Measurements from ENCODE around the gene G3BP2.
"Not testable (repeated sequence)": the region's sequence is repeated elsewhere in the genome, so short reads cannot be mapped to it uniquely, and the experiment has no call there.

Gene G3BP2

DNA sequence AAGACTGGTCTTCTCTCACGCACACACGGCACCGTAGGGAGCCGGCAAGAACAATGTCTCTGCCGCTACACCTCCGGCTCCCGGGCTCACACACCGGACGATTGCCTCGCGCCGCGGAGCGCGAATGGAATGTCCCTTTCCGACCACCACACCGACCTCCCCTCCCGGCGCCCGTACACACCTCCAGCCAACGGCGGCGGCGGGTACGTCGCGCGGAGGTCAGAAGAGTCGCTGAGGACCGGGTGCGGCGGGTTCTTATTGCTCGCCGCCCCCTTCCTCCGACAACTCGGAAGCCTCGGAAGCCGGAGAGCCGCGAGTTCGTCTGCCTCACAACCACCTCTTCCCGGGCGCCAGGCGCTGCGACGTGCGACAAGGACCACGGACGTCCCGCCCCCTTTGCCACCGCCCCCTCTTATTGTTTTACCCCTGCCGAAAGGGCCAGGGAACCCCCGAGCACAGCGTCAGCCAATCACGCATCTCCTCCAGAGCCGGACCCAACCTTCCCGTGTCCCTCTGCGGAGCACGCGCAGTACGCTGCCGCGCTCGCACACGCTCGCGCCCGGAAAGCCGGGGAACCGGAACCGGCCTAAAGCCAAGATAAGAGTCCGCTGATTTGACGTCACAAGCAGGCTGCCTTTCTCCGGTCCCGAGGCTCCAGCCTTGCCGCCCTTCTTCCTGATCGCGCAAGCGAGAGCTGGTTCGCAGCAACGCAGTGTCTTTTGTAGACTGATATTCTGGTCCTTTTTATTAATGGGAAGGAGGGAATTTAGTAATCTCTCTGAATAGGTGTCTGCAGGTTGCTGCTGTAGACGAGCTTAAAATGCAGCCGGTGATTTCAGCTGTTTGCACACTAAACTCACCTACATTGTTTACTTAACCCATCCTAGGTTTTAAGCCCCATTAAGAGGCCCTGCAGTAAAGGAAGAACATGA, at the start of gene G3BP2:
Gene G3BP2 (minus strand): TSS at position 385 of the 932 bp plus-strand sequence. CDS start 11,386 bp downstream, outside the sequence.
- DNase-seq = peak; percentile 99

DNA sequence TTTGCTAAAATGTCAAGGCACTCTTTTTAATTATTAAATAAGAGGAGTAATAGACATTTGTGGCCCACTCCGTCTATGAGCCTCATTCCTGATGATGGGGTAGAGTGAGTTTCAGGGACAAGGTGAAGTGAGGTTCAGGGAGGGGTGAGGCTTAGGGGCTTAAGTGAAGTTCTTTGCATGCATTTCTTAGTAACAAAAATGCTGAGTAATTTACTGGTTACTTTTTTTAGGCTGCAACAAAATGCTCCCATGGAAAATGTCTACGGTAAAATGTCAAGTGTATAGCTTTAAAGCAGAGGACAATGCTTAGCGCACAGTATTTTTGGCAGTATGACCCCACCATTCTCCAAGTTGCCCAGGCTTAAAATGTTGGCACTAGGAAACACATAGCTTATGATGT, 49.2 kb upstream of the G3BP2 start:
- peak; percentile 19 for DNase-seq

DNA sequence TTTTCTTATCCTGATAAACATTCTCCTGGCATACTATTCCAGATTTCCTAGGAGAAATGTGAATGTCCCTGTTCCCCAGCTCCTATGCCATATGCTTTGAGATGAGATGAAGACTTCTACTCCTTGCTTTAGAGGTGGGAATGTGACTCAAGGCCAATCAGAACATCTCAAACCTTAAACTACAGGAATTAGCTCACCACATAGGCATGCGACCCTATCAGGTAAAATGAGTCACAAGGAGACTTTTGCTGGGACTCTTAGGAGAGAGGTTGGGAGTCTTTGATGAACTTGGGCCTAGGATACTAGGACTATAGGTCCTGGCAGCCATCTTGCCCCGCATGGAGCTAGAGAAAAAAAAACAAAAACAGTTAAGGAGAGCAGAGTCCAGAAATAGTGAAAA, 45.3 kb upstream of the G3BP2 start:
- DNase-seq = no peak

DNA sequence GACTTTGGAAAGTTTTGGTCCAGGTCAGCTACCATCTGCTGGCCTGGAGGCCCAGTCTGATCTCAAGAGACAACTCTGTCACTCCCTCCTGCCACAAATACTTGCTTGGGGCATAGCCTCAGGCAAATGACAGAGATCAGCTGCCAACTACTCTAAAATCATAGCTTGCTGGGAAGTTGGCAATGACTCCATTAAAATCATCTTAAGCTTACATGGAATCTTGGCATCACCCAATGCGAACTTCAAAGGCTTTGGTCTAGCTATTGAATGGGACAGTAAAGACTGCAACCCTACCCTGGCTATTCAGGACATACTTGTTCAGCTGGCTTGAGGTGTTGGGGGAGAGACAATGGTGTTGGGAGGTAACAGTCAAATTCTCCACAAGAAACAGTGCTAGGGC, 44.2 kb upstream of the G3BP2 start:
- no peak for DNase-seq

DNA sequence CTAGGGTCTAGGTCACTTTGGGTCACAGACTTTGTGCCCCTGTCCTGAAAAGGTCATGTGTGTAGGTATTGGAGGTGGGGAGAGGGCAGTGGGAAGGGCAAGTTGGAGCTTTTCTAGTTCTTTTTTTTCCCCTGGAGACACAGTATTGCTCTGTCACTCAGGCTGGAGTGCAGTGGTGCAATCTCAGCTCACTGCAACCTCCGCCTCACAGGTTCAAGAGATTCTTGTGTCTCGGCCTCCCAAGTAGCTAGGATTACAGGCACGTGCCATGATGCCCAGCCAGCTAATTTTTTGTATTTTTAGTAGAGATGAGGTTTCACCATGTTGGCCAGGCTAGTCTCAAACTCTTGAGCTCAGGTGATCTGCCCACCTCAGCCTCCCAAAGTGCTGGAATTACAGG, 42.8 kb upstream of the G3BP2 start:
- DNase-seq = not testable (repeated sequence)

DNA sequence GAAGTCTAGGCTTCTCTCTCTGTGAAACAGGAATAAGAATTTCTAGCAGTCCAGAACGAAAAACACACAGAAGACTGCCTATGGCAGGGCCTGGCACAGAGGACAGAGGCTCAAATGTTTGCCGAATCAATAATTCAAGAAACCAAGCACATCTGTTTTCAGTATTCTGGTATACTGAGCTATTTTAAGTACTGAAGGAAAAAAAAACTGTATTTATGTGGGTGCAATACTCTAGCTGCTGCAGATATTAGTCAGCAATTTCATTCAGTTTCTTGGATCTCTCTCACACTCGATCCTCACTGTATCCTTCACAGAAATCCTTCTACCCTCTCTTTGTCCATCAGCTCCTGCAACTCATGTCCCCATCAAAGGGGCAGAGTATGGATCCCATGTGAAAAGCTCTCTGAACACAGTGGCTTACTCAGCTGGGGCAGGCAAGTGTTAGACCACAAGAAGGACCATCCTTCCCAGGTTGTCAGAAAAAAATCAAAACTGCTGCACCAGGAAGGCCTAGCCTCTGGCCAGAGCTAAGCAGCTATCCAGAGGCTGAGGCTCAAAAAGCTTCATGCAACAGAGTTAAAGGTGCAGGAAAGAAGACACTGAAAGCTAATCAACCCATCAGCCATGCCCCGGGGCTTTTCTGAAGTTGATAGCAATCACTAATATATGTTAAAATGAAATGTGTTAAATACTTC, 42.0 kb upstream of the G3BP2 start:
- no peak for DNase-seq

DNA sequence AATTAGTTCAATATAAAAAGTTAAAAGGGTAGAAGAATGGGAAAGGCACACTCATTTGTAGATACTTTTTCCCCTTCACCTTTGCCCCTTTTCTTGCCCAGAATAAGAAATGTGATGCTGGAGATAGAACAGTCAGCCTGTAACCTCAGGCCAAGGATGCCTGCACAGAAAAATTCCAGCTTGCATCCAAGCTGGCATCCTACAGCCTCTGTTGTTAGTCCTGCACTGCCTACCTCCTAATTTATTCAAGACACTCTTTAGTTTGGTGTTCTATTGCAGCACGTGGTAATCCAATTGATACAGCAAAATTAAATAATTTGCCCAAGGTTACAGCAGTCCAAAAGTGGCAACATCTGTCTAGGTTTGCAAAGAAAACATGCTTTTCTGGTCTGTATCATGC, 41.5 kb upstream of the G3BP2 start:
- no peak for DNase-seq

DNA sequence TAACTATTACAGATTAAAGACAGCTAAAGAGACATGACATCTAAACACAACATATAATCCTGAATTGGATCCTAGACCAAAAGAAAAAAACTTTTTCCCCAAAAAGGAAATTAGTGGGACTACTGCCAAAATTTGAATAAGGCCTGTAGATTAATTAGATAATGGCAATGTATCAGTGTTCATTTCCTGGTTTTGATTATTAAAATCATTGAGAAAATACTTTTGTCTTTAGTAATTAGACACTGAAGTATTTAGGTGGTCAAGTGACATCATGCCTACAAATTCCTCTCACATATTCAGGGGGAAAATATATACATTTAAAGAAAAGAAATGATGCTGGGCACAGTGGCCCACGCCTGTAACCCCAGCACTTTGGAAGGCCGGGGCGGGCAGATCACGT, 40.8 kb upstream of the G3BP2 start:
- no peak for DNase-seq

DNA sequence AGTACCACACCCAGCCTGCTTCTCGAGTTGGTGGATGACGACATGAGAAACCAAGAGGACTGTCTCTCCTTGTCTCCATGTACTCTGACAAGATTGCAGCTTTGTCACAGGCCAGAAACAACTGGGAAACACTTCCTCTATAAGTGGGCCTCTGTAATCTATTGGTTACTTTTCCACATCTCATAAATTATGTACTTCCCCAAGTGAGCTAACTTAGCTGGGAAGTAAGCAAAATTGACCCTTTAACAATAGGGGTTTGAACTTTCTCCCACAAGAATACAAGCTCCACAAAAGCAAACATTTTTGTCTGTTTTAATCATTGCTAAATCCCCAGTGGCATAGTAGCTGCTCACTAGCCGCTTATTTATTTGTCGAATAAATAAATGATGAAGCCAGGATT, 37.0 kb upstream of the G3BP2 start:
- DNase-seq = peak; percentile 17

DNA sequence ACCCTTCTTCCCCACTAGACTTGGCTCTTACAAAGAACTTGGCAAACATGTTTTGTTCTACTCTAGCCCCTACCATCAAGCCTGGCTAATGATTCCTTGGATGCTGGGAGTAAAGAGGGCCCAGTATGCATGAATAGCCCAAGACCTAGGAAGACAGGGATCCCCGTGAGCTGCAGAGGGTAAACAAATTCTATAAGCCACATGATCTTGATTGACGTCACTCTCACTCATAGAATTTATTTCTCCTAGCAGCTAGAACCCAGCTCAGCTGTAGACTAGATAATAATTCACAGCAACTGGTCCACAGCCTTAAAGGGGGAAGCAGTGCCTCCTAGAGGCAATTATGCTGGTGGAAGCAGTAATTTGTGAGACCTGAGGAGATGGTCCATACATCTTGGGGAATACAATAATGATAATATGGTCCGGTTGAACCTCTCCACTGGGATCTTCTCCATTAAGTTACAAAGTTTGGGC, 35.0 kb upstream of the G3BP2 start:
- peak; percentile 61 for DNase-seq

DNA sequence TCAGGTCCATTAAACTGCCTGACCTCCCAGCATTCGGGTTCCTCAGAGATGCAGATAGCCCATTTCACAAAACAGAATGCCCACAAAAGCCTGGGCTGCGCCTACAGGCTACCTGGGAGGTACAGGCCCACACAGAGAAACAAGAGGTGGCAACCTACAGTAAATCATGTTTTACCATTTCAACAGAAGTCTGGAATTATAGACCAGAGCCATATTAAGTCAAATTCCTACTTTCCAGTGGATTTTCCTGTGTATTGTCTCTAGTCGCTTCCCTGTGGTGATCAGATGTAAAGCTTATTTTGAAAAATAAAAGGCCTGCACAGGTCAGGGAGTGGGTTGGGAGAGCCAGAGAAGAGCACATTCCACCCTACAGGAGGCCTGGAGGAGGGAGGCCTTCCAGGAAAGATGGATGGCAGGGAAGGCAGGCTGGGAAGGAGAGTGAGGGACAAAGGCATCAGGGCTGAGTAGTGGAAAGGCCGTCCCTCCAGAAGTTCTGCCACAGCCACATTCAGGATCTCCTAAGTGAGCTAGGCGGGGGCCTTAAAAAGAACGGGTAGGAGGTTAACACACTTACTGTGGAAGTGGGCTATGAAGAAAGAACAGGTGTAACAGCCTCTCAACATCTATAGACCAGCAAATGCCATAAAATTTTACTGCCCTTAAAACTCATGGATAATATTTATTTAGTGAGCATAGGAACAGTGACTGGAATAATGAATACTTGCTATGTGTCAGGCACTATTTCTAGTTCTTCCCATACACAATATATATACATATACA, 32.2 kb upstream of the G3BP2 start:
- DNase-seq = no peak

DNA sequence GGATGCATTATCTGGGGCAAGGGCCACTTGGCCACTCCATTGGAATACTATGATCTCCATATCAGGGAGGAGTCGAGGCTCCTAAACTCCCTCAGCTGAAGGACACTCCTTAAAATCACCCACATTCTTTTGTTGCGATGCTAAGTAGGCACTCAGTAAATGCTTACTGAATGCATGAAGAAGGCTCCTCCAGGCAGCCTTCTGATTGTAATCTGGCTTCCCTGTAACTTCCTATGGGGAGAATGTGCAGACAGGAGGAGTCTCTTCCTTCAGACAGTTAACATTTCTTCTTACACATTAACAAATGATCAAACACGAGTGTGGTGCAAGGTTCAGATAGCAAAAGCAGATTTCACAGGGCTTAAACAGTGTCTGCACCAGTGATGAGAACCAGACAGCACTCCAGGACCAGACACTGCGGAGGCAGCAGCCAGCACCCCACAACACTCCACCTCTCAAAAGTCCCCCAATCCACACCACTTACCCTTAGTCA, 29.8 kb upstream of the G3BP2 start:
- no peak for DNase-seq

DNA sequence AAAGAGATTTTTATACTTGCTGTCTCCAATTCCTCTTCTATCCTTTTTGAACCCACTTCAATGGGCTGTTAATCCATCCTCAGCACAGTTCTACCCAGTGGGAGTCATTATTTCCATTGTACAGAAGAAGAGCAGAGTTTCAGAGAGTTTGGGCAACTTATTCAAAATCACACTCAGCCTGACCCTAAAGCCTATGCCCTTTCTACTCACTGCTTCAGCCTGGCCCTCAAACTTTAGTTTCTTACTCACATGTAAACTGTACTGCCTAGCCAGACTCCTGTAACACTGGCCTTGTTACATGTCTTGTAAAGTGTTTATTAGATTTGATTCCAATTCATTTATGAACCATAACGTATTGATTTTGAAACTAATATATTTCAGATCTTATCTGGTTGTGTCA, 26.1 kb upstream of the G3BP2 start:
- DNase-seq = peak; percentile 52

DNA sequence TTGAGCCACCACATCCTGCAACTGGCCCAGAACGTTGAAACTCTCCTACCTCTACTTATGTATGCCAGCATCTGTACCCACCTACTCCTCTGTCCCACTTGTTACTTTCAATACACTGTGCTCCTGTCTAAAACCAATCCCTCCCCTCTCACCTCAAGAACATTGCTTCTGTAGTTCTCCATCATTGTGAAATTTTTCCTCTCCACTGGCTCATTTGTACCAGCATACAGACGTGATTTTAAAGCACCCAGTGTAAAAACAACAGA, 25.7 kb upstream of the G3BP2 start:
- peak; percentile 59 for DNase-seq

DNA sequence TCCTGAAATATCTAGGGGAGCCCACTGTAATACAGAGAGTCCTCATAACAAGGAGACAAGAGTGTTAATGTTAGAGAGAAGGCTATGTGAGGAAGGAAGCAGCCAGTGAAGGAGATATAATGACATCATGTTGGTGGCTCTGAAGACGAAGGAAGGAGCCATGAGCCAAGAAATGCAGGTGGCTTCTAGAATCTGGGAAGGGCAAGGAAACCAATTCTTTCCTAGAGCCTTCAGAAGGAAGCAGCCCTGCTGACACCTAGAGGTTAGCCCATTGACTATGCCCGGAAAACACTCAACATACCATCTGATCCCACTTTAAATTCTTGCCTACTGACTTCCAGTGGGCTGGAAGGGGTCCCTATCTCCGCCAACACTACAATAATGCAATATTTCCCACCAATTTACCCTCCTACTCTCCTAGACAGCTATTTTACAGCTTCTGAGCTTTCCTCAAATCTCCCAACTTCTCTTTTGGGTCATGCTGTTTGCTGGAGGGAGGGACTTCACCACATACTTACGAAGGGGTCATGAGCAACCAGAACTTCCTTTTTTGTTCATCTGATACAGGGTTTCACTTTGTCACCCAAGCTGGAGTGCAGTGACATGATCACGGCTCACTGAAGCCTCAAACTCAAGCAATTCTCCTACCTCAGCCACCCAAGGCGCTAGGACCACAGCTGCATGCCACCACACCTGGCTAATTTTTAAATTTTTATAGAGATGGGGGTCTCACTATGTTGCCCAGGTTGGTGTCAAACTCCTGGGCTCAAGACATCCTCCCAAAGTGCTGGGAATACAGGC, 25.2 kb upstream of the G3BP2 start:
- peak; percentile 89 for DNase-seq

DNA sequence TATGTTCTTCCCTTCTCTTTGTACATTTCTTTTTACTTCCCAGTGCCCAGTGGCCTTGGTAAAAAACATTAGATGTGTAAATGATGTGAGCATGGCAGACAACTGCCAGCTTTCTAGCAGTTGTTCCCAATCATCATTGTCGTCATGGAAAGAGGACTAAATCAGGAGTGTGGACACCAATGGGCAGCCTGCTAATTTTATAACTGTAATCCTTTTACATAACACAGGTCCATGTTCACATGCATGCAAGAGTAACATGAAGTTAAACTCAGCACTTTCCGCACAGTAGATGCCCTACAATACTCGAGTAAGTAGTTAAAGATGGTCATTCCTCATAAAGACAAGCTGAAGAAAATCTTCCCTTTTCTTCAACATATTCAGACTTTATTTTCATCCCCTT, 23.4 kb upstream of the G3BP2 start:
- DNase-seq = no peak

DNA sequence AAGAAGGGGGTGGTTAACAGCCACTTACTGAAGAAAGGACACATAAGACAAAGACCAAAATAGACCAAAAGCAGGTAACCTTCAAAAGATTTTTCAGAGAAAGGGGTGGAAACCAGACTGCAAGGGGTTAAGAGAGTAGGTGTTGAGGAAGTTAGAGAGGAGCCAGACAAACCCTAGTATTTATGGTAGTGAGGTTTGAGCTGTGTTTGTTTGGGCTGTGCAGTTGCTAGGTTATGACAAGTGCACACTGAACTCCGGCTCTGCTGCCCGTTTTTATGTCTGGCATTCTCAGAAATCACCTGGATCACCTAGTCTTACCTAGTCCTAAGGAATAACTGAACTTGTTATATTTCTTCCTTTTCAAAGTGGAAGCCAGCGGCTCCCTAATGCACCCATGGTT, 22.9 kb upstream of the G3BP2 start:
- DNase-seq = no peak

DNA sequence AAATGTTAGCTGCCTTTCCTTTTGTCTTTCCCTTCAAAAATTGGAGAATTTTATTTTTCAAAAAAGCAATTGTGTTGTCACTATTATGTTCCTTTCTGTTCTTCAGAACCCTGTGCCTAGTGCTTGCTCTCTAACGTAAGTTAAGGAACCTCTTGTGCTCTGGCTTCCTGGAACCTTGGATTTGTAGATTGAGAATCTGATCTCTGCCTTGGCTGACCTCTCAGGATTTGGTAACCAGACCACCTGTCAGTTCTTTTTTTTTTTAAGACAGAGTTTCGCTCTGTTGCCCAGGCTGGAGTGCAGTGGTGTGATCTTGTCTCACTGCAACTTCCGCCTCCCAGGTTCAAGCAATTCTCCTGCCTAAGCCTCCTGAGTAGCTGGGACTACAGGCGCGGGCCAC, 18.9 kb upstream of the G3BP2 start:
- not testable (repeated sequence) for DNase-seq

DNA sequence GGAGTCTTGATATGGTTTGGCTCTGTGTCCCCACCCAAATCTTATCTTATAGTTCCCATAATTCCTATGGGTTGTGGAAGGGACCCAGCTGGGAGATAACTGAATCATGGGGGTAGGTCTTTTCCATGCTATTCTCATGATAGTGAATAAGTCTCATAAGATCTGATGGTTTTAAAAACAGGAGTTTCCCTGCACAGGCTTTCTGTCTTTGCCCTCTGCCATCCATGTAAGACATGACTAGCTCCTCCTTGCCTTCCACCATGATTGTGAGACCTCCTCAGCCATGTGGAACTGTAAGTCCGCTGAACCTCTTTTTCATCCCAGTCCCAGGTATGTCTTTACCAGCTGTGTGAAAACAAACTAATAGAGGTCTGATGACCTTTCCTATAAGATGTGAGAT, 13.9 kb upstream of the G3BP2 start:
- DNase-seq = not testable (repeated sequence)

DNA sequence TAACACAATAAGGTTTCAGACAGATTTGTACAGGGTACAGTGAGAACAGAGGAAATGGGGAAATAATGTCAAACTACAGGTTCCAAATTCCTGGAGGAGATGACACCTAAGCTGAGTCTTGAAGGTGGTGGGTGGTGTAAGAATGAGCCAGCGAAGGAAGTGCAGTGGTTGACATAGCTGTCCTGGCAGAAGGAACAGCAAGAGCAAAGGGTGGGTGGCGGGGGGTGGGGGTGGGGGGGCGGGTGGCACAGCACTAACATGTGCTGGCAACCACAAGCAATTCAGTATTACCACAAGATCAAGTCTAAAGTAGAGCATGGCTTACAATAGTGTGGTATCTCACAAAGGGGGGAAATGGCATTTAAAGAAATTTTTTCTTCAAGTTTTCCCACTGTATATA, 13.1 kb upstream of the G3BP2 start:
- DNase-seq = no peak

DNA sequence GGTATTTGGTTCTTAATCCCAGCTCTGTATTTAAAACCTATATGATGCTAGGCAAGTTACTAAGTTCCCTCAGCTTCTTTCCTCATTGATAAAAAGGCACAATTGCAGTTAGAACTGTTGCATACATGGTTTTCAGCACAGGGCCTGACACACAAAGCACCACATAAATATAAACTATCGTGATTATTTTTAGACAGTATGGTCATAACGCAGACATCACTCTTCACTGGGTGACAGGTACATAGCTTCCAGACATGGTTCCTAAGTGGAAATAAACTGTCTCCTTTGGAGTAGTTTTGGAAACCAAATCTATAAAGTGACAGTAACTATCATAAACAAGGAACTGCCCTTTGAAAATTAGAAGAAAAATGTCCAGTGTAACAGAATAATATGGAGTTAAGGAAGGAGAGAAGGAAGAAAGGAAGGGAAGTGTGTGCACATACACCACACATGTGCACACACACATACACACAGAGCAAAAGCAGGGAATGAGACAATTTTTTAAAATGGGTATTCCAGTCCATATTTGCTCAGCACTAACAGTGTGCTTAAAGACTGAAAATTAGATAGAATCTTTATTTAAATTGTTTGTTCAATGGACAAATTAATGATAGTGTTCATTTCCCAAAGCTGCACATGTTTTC, 12.5 kb upstream of the G3BP2 start:
- DNase-seq = no peak
